Lower lobe of right lung (tissue), 2 donors: ENCODE results near the gene TENM4. TPM values are rescaled to one million over a fixed set of nuclear protein-coding genes. Genes with fewer than 3 reads are reported as not detected.
A peak's percentile ranks its signal among the peaks of the same experiment; 100 is the strongest.

Experiments
- ATAC-seq, 2 donors: fragments of 200-7000 bp; cut with Tn5 transposase; one replicate each; pipeline ENCODE4 v1.9.1; 2020 to 2022; ENCODE audit warnings: mild to moderate bottlenecking in 2 of 2, moderate library complexity in 2 of 2
- DNase-seq: peaks from one replicate; pipeline ENCODE4 v3.0.0-alpha.2; 2020
- H3K27ac ChIP-seq: fragments of 200-600 bp; one replicate; pipeline ENCODE4 v1.8.0; 2022
- H3K27me3 ChIP-seq: fragments of 200-600 bp; one replicate; pipeline ENCODE4 v1.8.0; 2022; ENCODE audit warnings: low read depth
- H3K36me3 ChIP-seq: fragments of 200-600 bp; one replicate; pipeline ENCODE4 v1.8.0; 2022; ENCODE audit warnings: mild to moderate bottlenecking
- H3K4me1 ChIP-seq: fragments of 200-600 bp; one replicate; pipeline ENCODE4 v1.8.0; 2022
- H3K4me3 ChIP-seq: fragments of 200-600 bp; one replicate; pipeline ENCODE4 v1.8.0; 2022; ENCODE audit warnings: mild to moderate bottlenecking
- H3K9me3 ChIP-seq: fragments of 200-600 bp; one replicate; pipeline ENCODE4 v1.8.0; 2022
- CTCF ChIP-seq: fragments of 200-600 bp; IDR thresholded peaks from one replicate; pipeline ENCODE4 v1.8.0; 2022; ENCODE audit warnings: antibody characterized with exemption, mild to moderate bottlenecking
- intact Hi-C: fragments of 100-400 bp; cut with DNase I; formaldehyde crosslinking; loops from one replicate; pipeline ENCODE4 v1.11.0; 2022
- total RNA-seq: library from RNA; stranded (reverse); fragmentation: NEBNext Ultra II Directional; extraction: Animal tissue kit (Norgen Biotek cat#: 25700); gene quantifications from one replicate; pipeline ENCODE4 v1.2.1, GENCODE V29; 2021
- donor health status: DM: no; HTN: yes; CAD: no; lungs with severe emphysema.

The TENM4 gene
- total RNA-seq, 1 donor from 2014 or later: 1.1 TPM

GRCh38 chr11:78905756-78906155 lies 535.1 kb downstream of the TENM4 start:
- Histone ChIP-seq H3K27me3 (no peaks in the 10 kb centered on the region), H3K9me3 (no peaks in the 10 kb centered on the region), H3K27ac (no peak overlapping the region), H3K36me3 (no peaks in the 10 kb centered on the region), H3K4me3 (no peak overlapping the region), H3K4me1 (no peaks in the 10 kb centered on the region)
- no peak for TF ChIP-seq CTCF
- DNase-seq (no peak), ATAC-seq (no peak)
- intact Hi-C loops: no loop called here

- intact Hi-C loops: no loop called here
- Histone ChIP-seq H3K4me1 (no peaks in the 10 kb centered on the region), H3K4me3 (no peak overlapping the region), H3K27ac (no peak overlapping the region), H3K36me3 (no peaks in the 10 kb centered on the region), H3K27me3 (no peaks in the 10 kb centered on the region), H3K9me3 (no peaks in the 10 kb centered on the region)
- ATAC-seq (peak in 1 of 2 donors; percentile 26), DNase-seq (no peak)
- TF ChIP-seq CTCF: no peak
Observed at GRCh38 chr11:78902771-78903507, 537.9 kb downstream of the TENM4 start.

- H3K4me1 ChIP-seq: no peaks in the 10 kb centered on the region
- no peaks in the 10 kb centered on the region for H3K9me3 ChIP-seq
- no peak overlapping the region for H3K27ac ChIP-seq
- ATAC-seq: no peak
- no peak overlapping the region for H3K4me3 ChIP-seq
- intact Hi-C loops: no loop called here
- DNase-seq: no peak
- no peaks in the 10 kb centered on the region for H3K36me3 ChIP-seq
- H3K27me3 ChIP-seq: no peaks in the 10 kb centered on the region
- no peak for TF ChIP-seq CTCF
Observed at GRCh38 chr11:78901831-78902230, 539.0 kb downstream of the TENM4 start.

- intact Hi-C loops: no loop called here
- no peak for TF ChIP-seq CTCF
- ATAC-seq (peak; percentile 21 to 59), DNase-seq (no peak)
- H3K36me3 ChIP-seq: no peaks in the 10 kb centered on the region
- no peaks in the 10 kb centered on the region for H3K4me1 ChIP-seq
- H3K4me3 ChIP-seq: no peak overlapping the region
- no peaks in the 10 kb centered on the region for H3K27me3 ChIP-seq
- H3K9me3 ChIP-seq: no peaks in the 10 kb centered on the region
- H3K27ac ChIP-seq: no peak overlapping the region
Observed at GRCh38 chr11:78898266-78898775, 542.5 kb downstream of the TENM4 start.

GRCh38 chr11:78893996-78894395 lies 546.8 kb downstream of the TENM4 start:
- H3K9me3 ChIP-seq: no peaks in the 10 kb centered on the region
- ATAC-seq (no peak), DNase-seq (no peak)
- intact Hi-C loops: no loop called here
- H3K4me1 ChIP-seq: no peaks in the 10 kb centered on the region
- no peaks in the 10 kb centered on the region for H3K27me3 ChIP-seq
- no peaks in the 10 kb centered on the region for H3K36me3 ChIP-seq
- no peak overlapping the region for H3K4me3 ChIP-seq
- H3K27ac ChIP-seq: no peak overlapping the region
- no peak for TF ChIP-seq CTCF
